Lower leg skin (tissue), 3 donors: ENCODE measurements around the gene ZNF615.

Experiments
- POLR2A ChIP-seq, 2 donors: fragments of 450-650 bp; IDR thresholded peaks; one replicate each; pipeline ENCODE4 v1.6.1; 2016 to 2017; ENCODE audit warnings: antibody characterized with exemption in 2 of 2, mild to moderate bottlenecking in 1 of 2, moderate library complexity in 1 of 2
- TF ChIP-seq, protein P1 (sequence below), 3 donors: fragments of 450-650 bp; IDR thresholded peaks; one replicate each; pipeline ENCODE4 v1.5.1; 2016; ENCODE audit warnings: antibody characterized with exemption in 3 of 3, mild to moderate bottlenecking in 3 of 3, moderate library complexity in 2 of 3

DNA sequence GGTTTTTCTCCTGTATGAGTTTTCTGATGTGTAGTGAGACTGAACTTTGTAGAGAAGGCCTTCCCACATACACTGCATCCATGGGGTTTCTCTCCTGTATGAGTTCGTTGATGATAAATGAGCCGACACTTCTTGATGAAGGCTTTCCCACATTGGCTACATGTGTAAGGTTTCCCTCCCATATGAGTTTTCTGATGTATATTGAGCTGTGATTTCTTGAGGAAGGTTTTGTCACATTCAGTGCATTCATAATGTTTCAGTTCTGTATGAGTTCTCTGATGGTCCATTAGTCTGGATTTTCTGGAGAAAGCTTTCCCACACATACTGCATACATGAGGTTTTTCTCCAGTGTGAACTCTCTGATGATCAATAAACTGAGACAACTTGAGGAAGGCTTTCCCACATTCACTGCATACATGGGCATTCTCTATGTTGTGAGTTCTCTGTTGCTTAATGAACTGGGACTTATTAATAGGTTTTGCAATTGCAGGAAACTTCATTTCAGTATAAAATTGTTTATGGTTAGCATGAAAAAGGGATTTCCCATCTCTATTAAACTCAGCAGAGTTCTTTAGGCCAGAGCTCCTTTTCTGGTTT lies 13.9 kb downstream of the ZNF615 start:
- TF ChIP-seq, protein P1, sequence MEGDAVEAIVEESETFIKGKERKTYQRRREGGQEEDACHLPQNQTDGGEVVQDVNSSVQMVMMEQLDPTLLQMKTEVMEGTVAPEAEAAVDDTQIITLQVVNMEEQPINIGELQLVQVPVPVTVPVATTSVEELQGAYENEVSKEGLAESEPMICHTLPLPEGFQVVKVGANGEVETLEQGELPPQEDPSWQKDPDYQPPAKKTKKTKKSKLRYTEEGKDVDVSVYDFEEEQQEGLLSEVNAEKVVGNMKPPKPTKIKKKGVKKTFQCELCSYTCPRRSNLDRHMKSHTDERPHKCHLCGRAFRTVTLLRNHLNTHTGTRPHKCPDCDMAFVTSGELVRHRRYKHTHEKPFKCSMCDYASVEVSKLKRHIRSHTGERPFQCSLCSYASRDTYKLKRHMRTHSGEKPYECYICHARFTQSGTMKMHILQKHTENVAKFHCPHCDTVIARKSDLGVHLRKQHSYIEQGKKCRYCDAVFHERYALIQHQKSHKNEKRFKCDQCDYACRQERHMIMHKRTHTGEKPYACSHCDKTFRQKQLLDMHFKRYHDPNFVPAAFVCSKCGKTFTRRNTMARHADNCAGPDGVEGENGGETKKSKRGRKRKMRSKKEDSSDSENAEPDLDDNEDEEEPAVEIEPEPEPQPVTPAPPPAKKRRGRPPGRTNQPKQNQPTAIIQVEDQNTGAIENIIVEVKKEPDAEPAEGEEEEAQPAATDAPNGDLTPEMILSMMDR (IDR thresholded peaks at IDR 0.05) = no peak
- no peak for TF ChIP-seq POLR2A (IDR thresholded peaks at IDR 0.05)
